ENCODE measurements around the gene SLC38A10.

Gene SLC38A10

GRCh38 chr17:81264640-81265039 lies 30.5 kb downstream of the SLC38A10 start:
- intact Hi-C loops (cut with DNase I): no loop called here

GRCh38 chr17:81263371-81264181 lies 31.5 kb downstream of the SLC38A10 start:
- no peak for DNase-seq
- intact Hi-C loops (cut with DNase I): no loop called here

More at GRCh38 chr17:81264640-81265039, 30.5 kb downstream of the SLC38A10 start:
- DNase-seq: no peak

- intact Hi-C loops (cut with DNase I): no loop called here
- DNase-seq: no peak
Measured at GRCh38 chr17:81261582-81262336, 33.3 kb downstream of the SLC38A10 start.

DNA sequence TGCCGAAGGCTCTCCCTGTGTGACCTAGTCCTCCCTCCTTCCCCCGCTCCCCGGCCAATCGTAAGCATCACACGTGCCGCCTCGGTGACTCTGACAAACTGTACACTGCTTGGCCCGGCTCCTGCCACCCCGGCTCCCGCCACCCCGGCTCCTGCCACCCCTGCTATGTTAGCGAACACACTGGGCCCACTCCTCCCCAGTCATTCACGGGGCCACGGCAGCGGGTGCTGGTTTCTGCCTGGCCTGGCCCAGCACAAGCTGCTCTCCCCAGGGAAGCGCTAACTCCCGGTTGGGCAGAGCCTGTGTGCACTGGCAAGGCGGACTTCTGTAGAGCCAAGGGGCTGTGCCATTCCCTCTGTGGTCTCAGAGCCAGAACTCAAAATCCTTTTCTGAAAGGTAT lies 34.0 kb downstream of the SLC38A10 start:
- intact Hi-C loops (cut with DNase I): no loop called here
- no peak for DNase-seq

- intact Hi-C loops (cut with DNase I): no loop called here
- no peak for DNase-seq
Measured at GRCh38 chr17:81260641-81261040, 34.5 kb downstream of the SLC38A10 start.

DNA sequence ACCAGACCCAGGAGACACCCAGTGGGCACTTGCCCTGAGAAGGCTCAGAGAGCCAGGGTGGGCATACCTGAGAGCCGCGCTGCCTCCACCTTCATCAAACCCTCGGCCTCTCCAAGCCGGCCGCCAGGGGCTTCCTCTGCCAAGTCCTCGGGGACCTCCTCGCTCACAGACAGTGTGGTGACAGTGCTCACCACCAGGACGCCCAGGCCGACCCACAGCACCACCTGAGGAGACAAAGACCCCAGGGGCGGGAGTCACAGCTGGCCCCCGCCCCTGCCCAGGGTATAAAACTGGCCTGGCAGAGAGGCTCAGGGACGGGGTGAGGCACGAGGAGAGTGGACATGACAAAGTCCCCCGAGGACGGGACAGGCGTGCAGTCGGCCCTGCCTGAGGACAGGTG lies 34.9 kb downstream of the SLC38A10 start:
- DNase-seq: no peak
- intact Hi-C loops (cut with DNase I): no loop called here

- intact Hi-C loops (cut with DNase I): no loop called here
- no peak for DNase-seq
Measured at GRCh38 chr17:81259058-81259605, 36.0 kb downstream of the SLC38A10 start.

DNA sequence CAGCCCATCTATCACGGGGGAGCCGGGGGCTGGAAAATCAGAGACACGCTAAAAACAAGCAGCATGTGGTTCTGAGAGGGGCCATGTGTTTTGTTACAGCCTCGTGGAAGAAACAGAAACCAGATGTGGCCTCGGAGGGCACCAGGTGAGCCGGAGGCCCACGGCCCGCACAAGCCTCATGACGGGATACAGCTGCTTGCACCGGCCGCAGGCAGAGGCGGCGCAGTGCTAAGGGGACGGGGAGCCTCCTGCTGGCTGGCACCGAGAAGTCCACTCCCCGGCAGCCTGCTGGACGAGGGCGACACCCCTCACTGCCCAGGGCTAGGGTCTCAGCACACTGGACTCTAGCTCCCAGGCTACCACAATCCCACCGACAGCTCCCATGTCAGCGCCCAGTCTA lies 36.8 kb downstream of the SLC38A10 start:
- DNase-seq: no peak
- intact Hi-C loops (cut with DNase I): no loop called here

- intact Hi-C loops (cut with DNase I): no loop called here
Measured at GRCh38 chr17:81257533-81257932, 37.6 kb downstream of the SLC38A10 start.

DNA sequence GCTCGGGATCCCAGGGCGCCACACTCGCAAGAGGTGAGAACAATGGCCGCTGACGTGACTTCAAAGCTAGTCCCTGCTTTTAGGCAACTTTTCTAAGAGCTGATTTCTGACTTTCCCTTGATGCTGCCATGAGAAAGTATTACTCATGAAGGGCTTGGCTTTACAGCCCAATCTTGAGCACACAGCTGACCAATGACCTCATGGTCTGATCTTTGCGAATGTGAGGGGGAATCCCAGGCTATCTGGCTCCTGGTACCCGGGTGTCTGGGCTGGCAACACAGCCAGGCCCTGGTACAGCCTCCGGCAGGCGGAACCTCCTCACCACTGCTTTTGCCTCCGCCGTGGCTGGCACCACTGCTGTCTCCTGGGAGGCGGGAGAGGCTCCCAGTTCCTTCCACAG lies 38.5 kb downstream of the SLC38A10 start:
- no peak for DNase-seq
- intact Hi-C loops (cut with DNase I): no loop called here

More at GRCh38 chr17:81257533-81257932, 37.6 kb downstream of the SLC38A10 start:
- DNase-seq: no peak

DNA sequence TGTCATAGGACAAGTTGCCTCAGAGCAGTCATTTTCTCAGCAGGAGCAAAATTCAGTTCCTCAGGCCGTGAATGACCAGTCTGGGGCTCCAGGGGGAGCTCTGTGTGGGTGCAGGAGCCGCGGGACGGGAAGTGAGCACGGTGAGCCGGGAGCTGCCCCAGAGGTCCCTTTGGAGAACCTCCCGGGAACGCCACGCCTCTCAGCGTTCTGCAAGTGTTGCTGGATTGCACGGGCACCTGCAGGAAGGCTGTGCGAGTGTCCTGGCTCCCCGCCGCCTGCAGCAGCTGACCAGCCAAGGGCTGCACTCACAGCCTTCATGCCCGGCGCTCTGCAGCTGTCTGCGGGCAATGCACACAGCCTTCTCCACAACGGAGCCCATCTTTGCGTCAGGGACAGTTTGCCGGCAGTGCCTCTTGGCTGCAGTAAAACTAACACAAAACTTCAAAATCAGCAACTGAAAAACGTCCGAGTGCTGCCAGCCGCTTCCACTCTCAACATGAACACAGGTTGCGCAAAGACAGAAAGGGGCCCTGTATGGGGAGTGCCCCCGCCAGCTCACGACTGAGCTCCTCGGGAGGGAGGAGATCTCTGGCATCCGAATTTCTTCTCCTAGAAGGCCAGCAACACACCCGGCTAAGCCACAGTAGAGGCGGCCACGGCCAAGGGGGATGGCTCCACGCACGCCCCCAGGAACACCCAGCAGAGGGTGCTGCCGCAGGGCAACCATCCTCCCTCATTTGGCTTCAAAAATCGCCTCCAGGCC lies 40.0 kb downstream of the SLC38A10 start:
- peak; percentile 24 to 81 (median 61) for DNase-seq
- intact Hi-C loops (cut with DNase I): loop anchor here (5.0 kb wide), 1 partner anchor 232 kb away; no protein-coding TSS in a partner anchor

DNA sequence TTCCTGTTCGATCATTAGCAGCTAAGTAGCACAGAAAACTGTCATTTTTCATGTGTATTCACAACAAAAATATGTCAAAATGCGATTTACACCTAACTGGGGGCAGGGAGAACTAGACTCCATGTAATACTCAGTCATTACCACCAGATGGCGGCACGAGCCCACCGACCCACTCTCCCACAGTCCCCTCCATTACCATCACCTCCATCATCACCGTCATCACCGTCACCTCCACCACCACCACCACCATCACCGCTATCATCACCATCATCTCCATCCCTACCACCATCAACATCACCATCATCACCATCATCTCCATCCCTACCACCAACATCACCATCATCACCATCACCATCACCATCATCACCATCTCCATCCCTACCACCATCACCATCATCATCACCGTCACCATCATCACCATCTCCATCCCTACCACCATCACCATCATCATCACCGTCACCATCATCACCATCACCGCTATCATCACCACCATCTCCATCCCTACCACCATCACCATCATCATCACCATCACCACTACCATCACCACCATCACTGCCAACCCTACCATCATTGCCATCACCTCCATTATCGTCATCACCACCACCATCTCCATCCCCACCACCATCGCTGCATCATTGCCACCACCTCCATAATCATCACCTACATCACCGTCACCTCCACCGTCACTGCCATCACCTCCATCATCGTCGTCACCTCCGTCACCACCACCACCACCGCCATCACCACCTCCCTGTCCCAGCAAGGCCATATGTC lies 41.6 kb downstream of the SLC38A10 start:
- intact Hi-C loops (cut with DNase I): loop anchor here (2.0 to 5.0 kb wide), 2 partner anchors 234 to 347 kb away; no protein-coding TSS in a partner anchor
- peak in 38 of 42 donors; percentile 39 to 88 (median 64) for DNase-seq

GRCh38 chr17:81252987-81253329 lies 42.1 kb downstream of the SLC38A10 start:
- DNase-seq: no peak
- intact Hi-C loops (cut with DNase I): loop anchor here (2.0 to 5.0 kb wide), 2 partner anchors 234 to 348 kb away; no protein-coding TSS in a partner anchor

GRCh38 chr17:81252326-81252986 lies 42.7 kb downstream of the SLC38A10 start:
- intact Hi-C loops (cut with DNase I): loop anchor here (2.0 to 5.0 kb wide), 2 partner anchors 235 to 348 kb away; no protein-coding TSS in a partner anchor
- no peak for DNase-seq

DNA sequence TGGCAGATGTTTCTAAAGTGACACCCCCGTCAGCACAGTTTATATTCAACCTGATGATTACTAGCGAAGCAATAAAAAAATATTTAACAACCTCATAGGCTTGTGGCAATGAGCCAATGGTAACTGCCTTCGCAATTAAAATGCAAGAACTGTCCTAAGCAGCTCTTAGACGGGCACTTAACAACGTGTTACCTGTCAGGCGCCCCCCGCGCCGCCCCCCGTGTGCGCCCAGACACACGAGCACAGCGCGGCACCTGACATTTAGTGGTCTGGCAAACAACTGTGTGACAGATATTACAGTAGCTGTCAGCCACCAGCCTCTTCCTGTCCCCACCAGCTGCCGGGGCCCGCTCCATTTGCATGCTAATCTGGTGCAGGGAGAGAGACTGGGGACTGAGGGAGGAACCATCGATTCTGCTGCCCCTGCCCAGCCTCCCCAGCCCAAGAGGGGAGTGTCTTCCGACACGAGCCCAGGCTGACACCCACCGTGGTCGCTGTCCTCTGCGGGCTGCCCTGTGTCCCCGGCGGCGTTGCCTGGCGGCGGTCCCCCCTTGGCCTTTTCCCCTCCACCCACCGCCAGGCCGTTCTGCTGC lies 43.3 kb downstream of the SLC38A10 start:
- intact Hi-C loops (cut with DNase I): loop anchor here (2.0 to 5.0 kb wide), 2 partner anchors 235 to 349 kb away; no protein-coding TSS in a partner anchor
- DNase-seq: no peak

DNA sequence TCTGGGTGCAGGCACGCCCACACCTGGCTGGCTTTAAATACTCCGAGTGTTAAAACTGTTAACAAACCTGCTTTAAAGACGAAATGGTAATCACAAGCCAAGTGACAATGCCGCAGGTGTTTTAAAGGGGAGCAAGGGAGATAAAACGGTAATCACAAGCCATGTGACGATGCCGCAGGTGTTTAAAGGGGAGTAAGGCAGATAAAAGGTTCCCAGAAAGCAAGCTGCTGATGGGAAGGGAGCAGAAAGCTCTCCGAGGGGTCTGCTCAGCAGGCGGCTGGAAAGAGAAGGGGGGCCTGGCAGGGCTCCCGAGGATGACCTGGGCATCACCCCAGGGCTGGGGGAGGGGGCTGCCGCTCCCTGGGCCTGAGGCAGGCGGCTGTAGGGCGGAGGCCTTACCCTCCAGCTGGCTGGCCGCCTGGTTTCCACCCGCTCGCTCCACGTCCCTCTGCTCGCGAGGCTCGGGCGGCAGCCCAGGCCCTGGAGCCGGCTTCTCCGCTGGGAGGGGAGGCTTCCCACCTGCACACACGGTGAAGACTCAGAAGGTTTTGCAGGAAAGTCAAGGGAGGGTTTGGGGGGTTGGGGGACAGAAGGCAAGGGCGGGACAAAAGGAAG lies 43.9 kb downstream of the SLC38A10 start:
- no peak for DNase-seq
- intact Hi-C loops (cut with DNase I): loop anchor here (5.0 kb wide), 1 partner anchor 236 kb away; no protein-coding TSS in a partner anchor
